Lung (tissue), 12 donors: ENCODE data around the gene FOXP1. TPM values are rescaled to one million over a fixed set of nuclear protein-coding genes. Genes with fewer than 3 reads are reported as not detected.

Source experiments
- ATAC-seq: fragments of 200-7000 bp; cut with Tn5 transposase; one replicate; pipeline ENCODE4 v1.9.1; 2020; ENCODE audit warnings: moderate number of reproducible peaks; ENCODE audit not compliant: insufficient read depth, low FRiP score
- DNase-seq, 3 donors: peaks; one replicate each; pipeline ENCODE4 v3.0.0-alpha.2; 2013 to 2017
- H3K27ac ChIP-seq, 2 donors: one replicate each; pipeline ENCODE4 v1.5.1; 2013; ENCODE audit warnings: mild to moderate bottlenecking in 2 of 2, moderate library complexity in 2 of 2, control low read depth in 1 of 2, inconsistent platforms in 1 of 2, low read depth in 1 of 2, low read length in 1 of 2
- H3K27me3 ChIP-seq, 3 donors: one replicate each; pipeline ENCODE4 v1.5.1; 2013; ENCODE audit warnings: low read length in 2 of 3; ENCODE audit not compliant: control insufficient read depth in 3 of 3, insufficient read depth in 3 of 3
- H3K36me3 ChIP-seq, 4 donors: one replicate each; pipeline ENCODE4 v1.5.1; 2013; ENCODE audit warnings: low read length in 4 of 4, mild to moderate bottlenecking in 1 of 4, moderate library complexity in 1 of 4; ENCODE audit not compliant: control insufficient read depth in 4 of 4, insufficient read depth in 4 of 4
- H3K4me1 ChIP-seq, 5 donors: one replicate each; pipeline ENCODE4 v1.5.1; 2013; ENCODE audit warnings: low read length in 5 of 5, mild to moderate bottlenecking in 2 of 5, moderate library complexity in 1 of 5; ENCODE audit not compliant: control insufficient read depth in 5 of 5, insufficient read depth in 5 of 5
- H3K4me3 ChIP-seq: one replicate; pipeline ENCODE4 v1.5.1; 2013; ENCODE audit warnings: mild to moderate bottlenecking, control low read depth, moderate library complexity
- H3K9ac ChIP-seq, 2 donors: one replicate each; pipeline ENCODE4 v1.5.1; 2013; ENCODE audit warnings: low read length in 2 of 2, control low read depth in 1 of 2; ENCODE audit not compliant: insufficient read depth in 1 of 2
- H3K9me3 ChIP-seq, 4 donors: one replicate each; pipeline ENCODE4 v1.5.1; 2013; ENCODE audit warnings: low read length in 3 of 4, mild to moderate bottlenecking in 1 of 4, moderate library complexity in 1 of 4; ENCODE audit not compliant: control insufficient read depth in 4 of 4, insufficient read depth in 3 of 4
- CTCF ChIP-seq: IDR thresholded peaks from 2 replicates; pipeline ENCODE4 v1.5.1; 2012; ENCODE audit warnings: mild to moderate bottlenecking; ENCODE audit errors: control extremely low read depth, extremely low read depth
- WGBS, 2 donors: extraction: QIAGEN DNeasy Blood & Tissue Kit; methylation state at CpG; one replicate each; pipeline ENCODE4 v1.1.7; 2013; 5-methylcytosine and 5-hydroxymethylcytosine counted together
- polyA plus RNA-seq, 2 donors: library from polyadenylated mRNA; stranded (reverse); fragments of 200-250 nt; gene quantifications; one replicate each; pipeline ENCODE4 v1.2.1, GENCODE V29; 2013
- total RNA-seq, 2 donors: library from RNA; depleted of rRNA in 1 of 2; stranded (reverse); fragments of >200 nt in 1 of 2; gene quantifications; one replicate each; pipeline ENCODE4 v1.2.1, GENCODE V29; 2014 to 2021
- donor health status: control.
- donor health status: control.
- donor health status: Bipolar disorder and iron deficiency.
- donor health status: healthy.
- donor health status: DM: yes; HTN: yes; CAD: no.

Gene FOXP1
- total and polyA plus RNA-seq, 4 donors, result 13.8 to 287 (median 73.9) TPM

GRCh38 chr3:70984776-70985482, 598.6 kb downstream of the FOXP1 start:
- Histone ChIP-seq H3K9ac (no peak overlapping the region), H3K27me3 (no peaks in the 10 kb centered on the region), H3K9me3 (no peaks in the 10 kb centered on the region), H3K27ac (no peak overlapping the region), H3K36me3 (peaks cover 11 to 29% (median 20%) of the 10 kb centered on the region in 4 donors), H3K4me1 (peaks cover 0 to 33% (median 21%) of the 10 kb centered on the region in 5 donors), H3K4me3 (no peak overlapping the region)
- ATAC-seq, result no peak
- no peak for TF ChIP-seq CTCF
- 87 to 89% methylated on average over 8 of the region's 8 CpGs for WGBS, 2 donors
- DNase-seq, result no peak

GRCh38 chr3:70982700-70983140, 600.8 kb downstream of the FOXP1 start:
- Histone ChIP-seq H3K9me3 (no peaks in the 10 kb centered on the region), H3K9ac (peak overlapping the region in 1 of 2 donors; percentile 64), H3K27me3 (no peaks in the 10 kb centered on the region), H3K27ac (peak overlapping the region; percentile 39 to 94), H3K36me3 (peaks cover 11 to 31% (median 23%) of the 10 kb centered on the region in 4 donors), H3K4me1 (peaks cover 0 to 37% (median 20%) of the 10 kb centered on the region in 5 donors), H3K4me3 (no peak overlapping the region)
- 49 to 80% methylated on average over 6 of the region's 6 CpGs for WGBS, 2 donors
- ATAC-seq (peak; percentile 61), DNase-seq (peak; percentile 25 to 70 (median 60))
- no peak for TF ChIP-seq CTCF

GRCh38 chr3:70982284-70982683, 601.2 kb downstream of the FOXP1 start:
- Histone ChIP-seq H3K4me1 (peaks cover 0 to 37% (median 20%) of the 10 kb centered on the region in 5 donors), H3K27ac (peak overlapping the region in 1 of 2 donors; percentile 70), H3K4me3 (no peak overlapping the region), H3K27me3 (no peaks in the 10 kb centered on the region), H3K36me3 (peaks cover 9 to 31% (median 22%) of the 10 kb centered on the region in 4 donors), H3K9ac (peak overlapping the region in 1 of 2 donors; percentile 64), H3K9me3 (no peaks in the 10 kb centered on the region)
- 61 to 79% methylated on average over 1 of the region's 1 CpG for WGBS, 2 donors
- ATAC-seq (no peak), DNase-seq (peak in 2 of 3 donors; percentile 75 to 83)
- no peak for TF ChIP-seq CTCF
